A549 (cell line): ENCODE results near the gene PTPRN2. TPM values are rescaled to one million over a fixed set of nuclear protein-coding genes. Genes with fewer than 3 reads are reported as not detected.
A peak's percentile ranks its signal among the peaks of the same experiment; 100 is the strongest.

Experiments used
- ATAC-seq, 2 experiments: fragments of 200-7000 bp in 1 of 2; fragments of >200 bp in 1 of 2; cut with Nextera tagmentation in 1 of 2; cut with Tn5 transposase in 1 of 2; 3 replicates each; pipeline versions ENCODE4 v1.8.0 to v1.9.1; 2018 to 2020; ENCODE audit warnings: mild to moderate bottlenecking in 1 of 2, moderate library complexity in 1 of 2
- CTCF ChIA-PET: fragments of 300-600 bp; sonication (Branson Sonifier 250); formaldehyde crosslinking; extraction: SDS; loops from one replicate; lab custom pipeline; 2021; ENCODE audit warnings: antibody characterized with exemption, inconsistent platforms; lab: Yijun Ruan, JAX
- POLR2A ChIA-PET: fragments of 350-600 bp; formaldehyde crosslinking; extraction: SDS; loops from one replicate; lab custom pipeline; 2021; ENCODE audit warnings: antibody characterized with exemption, inconsistent platforms; lab: Yijun Ruan, JAX
- DNase-seq, 2 experiments: peaks; one replicate each; pipeline versions ENCODE4 v3.0.0 to v3.0.0-alpha.2; 2011 to 2016; ENCODE audit warnings: low read depth in 1 of 2, low spot score in 1 of 2
- FAIRE-seq: peaks from 2 replicates; lab custom pipeline; 2011; peaks lifted over from hg19 to GRCh38; lab: Jason Lieb, UNC
- H3K27ac ChIP-seq, 2 experiments: fragments of >200 bp; sonication (Bioruptor Twin); formaldehyde crosslinking; 3 replicates each; pipeline ENCODE4 v1.5.1; 2016 to 2017
- H3K4me1 ChIP-seq: fragments of >200 bp; sonication (Bioruptor Twin); formaldehyde crosslinking; 3 replicates; pipeline ENCODE4 v1.6.1; 2016
- H3K4me2 ChIP-seq: fragments of >200 bp; sonication (Bioruptor Twin); formaldehyde crosslinking; 3 replicates; pipeline ENCODE4 v1.6.1; 2016
- H3K4me3 ChIP-seq: fragments of >200 bp; sonication (Bioruptor Twin); formaldehyde crosslinking; 3 replicates; pipeline ENCODE4 v1.5.1; 2016
- H3K9me3 ChIP-seq: fragments of >200 bp; sonication (Bioruptor Twin); formaldehyde crosslinking; 3 replicates; pipeline ENCODE4 v1.6.1; 2016
- BHLHE40 ChIP-seq: IDR thresholded peaks from 2 replicates; pipeline ENCODE4 v1.6.1; 2012; ENCODE audit warnings: low read depth, low read length, inconsistent platforms
- CBX2 ChIP-seq: fragments of 200-600 bp; sonication (generic); IDR thresholded peaks from 2 replicates; pipeline ENCODE4 v1.6.1; 2016; ENCODE audit warnings: low read depth, mild to moderate bottlenecking, borderline replicate concordance
- CBX8 ChIP-seq: fragments of 200-600 bp; sonication (generic); IDR thresholded peaks from 2 replicates; pipeline ENCODE4 v1.6.1; 2016
- CHD4 ChIP-seq: fragments of 200-600 bp; sonication (generic); IDR thresholded peaks from 2 replicates; pipeline ENCODE4 v1.6.1; 2016; ENCODE audit warnings: antibody characterized with exemption, mild to moderate bottlenecking, borderline replicate concordance
- EHF ChIP-seq: fragments of 250-450 bp; sonication (Bioruptor Pico); IDR thresholded peaks from 2 replicates; pipeline ENCODE4 v1.5.0; 2020; ENCODE audit warnings: mild to moderate bottlenecking
- EHMT2 ChIP-seq: fragments of 200-600 bp; sonication (generic); IDR thresholded peaks from 2 replicates; pipeline ENCODE4 v1.6.1; 2016; ENCODE audit warnings: antibody characterized with exemption, low read depth, mild to moderate bottlenecking, moderate library complexity
- FOXS1 ChIP-seq: fragments of 250-450 bp; sonication (Bioruptor Pico); IDR thresholded peaks from 2 replicates; pipeline ENCODE4 v1.5.0; 2020; ENCODE audit warnings: mild to moderate bottlenecking, moderate library complexity
- GATA3 ChIP-seq: IDR thresholded peaks from 2 replicates; pipeline ENCODE4 v1.6.1; 2012; ENCODE audit warnings: borderline replicate concordance
- HDAC2 ChIP-seq: fragments of 200-600 bp; sonication (generic); IDR thresholded peaks from 2 replicates; pipeline ENCODE4 v1.6.1; 2016
- HES2 ChIP-seq: fragments of >200 bp; sonication (Bioruptor Twin); formaldehyde crosslinking; IDR thresholded peaks from 2 replicates; pipeline ENCODE4 v1.6.1; 2016
- HEYL ChIP-seq: fragments of 250-450 bp; sonication (Bioruptor Pico); IDR thresholded peaks from 2 replicates; pipeline ENCODE4 v1.8.0; 2021; ENCODE audit warnings: mild to moderate bottlenecking, moderate library complexity
- HOXB5 ChIP-seq: fragments of 250-450 bp; sonication (Bioruptor Pico); IDR thresholded peaks from 2 replicates; pipeline ENCODE4 v1.5.0; 2020; ENCODE audit warnings: mild to moderate bottlenecking, moderate library complexity
- KDM5A ChIP-seq: fragments of 200-600 bp; sonication (generic); IDR thresholded peaks from 2 replicates; pipeline ENCODE4 v1.6.1; 2016; ENCODE audit warnings: antibody characterized with exemption, mild to moderate bottlenecking
- MAFK ChIP-seq: fragments of 450-650 bp; IDR thresholded peaks from 2 replicates; pipeline ENCODE4 v1.6.1; 2014; ENCODE audit not compliant: partially characterized antibody
- RARB ChIP-seq: fragments of 250-450 bp; sonication (Bioruptor Pico); IDR thresholded peaks from 2 replicates; pipeline ENCODE4 v1.8.0; 2021; ENCODE audit warnings: mild to moderate bottlenecking, moderate library complexity
- RFX5 ChIP-seq: fragments of 450-650 bp; IDR thresholded peaks from 2 replicates; pipeline ENCODE4 v1.7.1; 2014; ENCODE audit warnings: antibody characterized with exemption, mild to moderate bottlenecking, moderate library complexity
- RNF2 ChIP-seq: fragments of 200-600 bp; sonication (generic); IDR thresholded peaks from 2 replicates; pipeline ENCODE4 v1.6.1; 2016; ENCODE audit warnings: low read depth, mild to moderate bottlenecking, antibody characterized with exemption, moderate library complexity, borderline replicate concordance
- ZC3H11A ChIP-seq: fragments of 450-650 bp; IDR thresholded peaks from 2 replicates; pipeline ENCODE4 v1.6.1; 2014; ENCODE audit warnings: antibody characterized with exemption, mild to moderate bottlenecking
- ZFP36 ChIP-seq: fragments of 450-650 bp; IDR thresholded peaks from 2 replicates; pipeline ENCODE4 v1.6.1; 2014; ENCODE audit warnings: borderline replicate concordance; ENCODE audit not compliant: partially characterized antibody
- ZNF302 ChIP-seq: fragments of 250-450 bp; sonication (Bioruptor Pico); IDR thresholded peaks from 2 replicates; pipeline ENCODE4 v1.9.0; 2021; ENCODE audit warnings: inconsistent platforms, mild to moderate bottlenecking, moderate library complexity
- WGBS: methylation state at CpG from one replicate; pipeline ENCODE4 v1.1.6; 2017; ENCODE audit errors: missing lambda C conversion rate; 5-methylcytosine and 5-hydroxymethylcytosine counted together
- polyA plus RNA-seq, 4 experiments: library from polyadenylated mRNA; depleted of rRNA in 3 of 4; stranded (reverse); fragments of >200 nt; fragmentation: RNase III in 1 of 4; extraction: RNeasy Plus Mini Kit Qiagen cat#74134 plus additional on column Dnase treatment in 1 of 4; gene quantifications; 2 replicates in 3 of 4; 3 replicates in 1 of 4; pipeline ENCODE4 v1.2.3, GENCODE V29; 2011 to 2017
- TF ChIP-seq, protein P1 (sequence below): fragments of 450-650 bp; IDR thresholded peaks from 2 replicates; pipeline ENCODE4 v1.6.1; 2014; ENCODE audit warnings: antibody characterized with exemption
- TF ChIP-seq, protein P2 (sequence below): fragments of >200 bp; sonication (Bioruptor Twin); formaldehyde crosslinking; IDR thresholded peaks from 3 replicates; pipeline ENCODE4 v1.5.1; 2016
- TF ChIP-seq, protein P3 (sequence below): fragments of 250-450 bp; sonication (Bioruptor Pico); IDR thresholded peaks from 2 replicates; pipeline ENCODE4 v1.5.0; 2021; ENCODE audit warnings: mild to moderate bottlenecking, moderate library complexity, borderline replicate concordance
- TF ChIP-seq, protein P4 (sequence below): fragments of >200 bp; sonication (Bioruptor Twin); formaldehyde crosslinking; IDR thresholded peaks from 3 replicates; pipeline ENCODE4 v1.6.1; 2016

Gene PTPRN2
- polyA plus RNA-seq, 2 of the 4 experiments (the other 2 are of a cell fraction) = 0.41 to 1.2 TPM

DNA sequence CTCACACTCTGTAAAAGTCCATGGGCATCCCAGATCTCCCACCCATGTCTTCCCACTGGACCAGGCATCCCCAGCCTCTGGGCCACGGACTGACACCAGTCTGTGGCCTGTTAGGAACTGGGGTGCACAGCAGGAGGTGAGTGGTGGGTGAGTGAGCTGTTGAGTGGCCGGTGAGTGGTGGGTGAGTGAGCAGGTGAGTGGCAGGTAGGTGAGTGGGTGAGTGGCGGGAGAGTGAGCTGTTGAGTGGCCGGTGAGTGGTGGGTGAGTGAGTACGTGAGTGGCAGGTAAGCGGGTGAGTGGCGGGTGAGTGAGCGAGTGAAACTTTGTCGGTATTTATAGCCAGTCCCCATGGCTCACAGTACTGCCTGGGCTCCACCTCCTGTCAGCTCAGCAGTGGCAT lies 779.6 kb downstream of the PTPRN2 start:
- Histone ChIP-seq H3K9me3 (peaks cover 11% of the 10 kb centered on the region; the same call in 1 of the 3 replicates), H3K27ac (no peak overlapping the region), H3K4me2 (no peak overlapping the region), H3K4me3 (no peak overlapping the region), H3K4me1 (no peaks in the 10 kb centered on the region)
- 80% methylated on average over 9 of the region's 9 CpGs for WGBS
- ATAC-seq (no peak), FAIRE-seq (no peak), DNase-seq (no peak)
- CTCF ChIA-PET = interaction anchor here (1.0 kb wide), 1 partner anchor 10 kb away, joined by 3 read pairs; no protein-coding TSS in a partner anchor
- no peak for TF ChIP-seq MAFK
- no peak for TF ChIP-seq HEYL (CRISPR knock-in tag)
- TF ChIP-seq BHLHE40 = no peak
- TF ChIP-seq CBX8 = no peak
- no peak for TF ChIP-seq GATA3
- TF ChIP-seq, protein P1, sequence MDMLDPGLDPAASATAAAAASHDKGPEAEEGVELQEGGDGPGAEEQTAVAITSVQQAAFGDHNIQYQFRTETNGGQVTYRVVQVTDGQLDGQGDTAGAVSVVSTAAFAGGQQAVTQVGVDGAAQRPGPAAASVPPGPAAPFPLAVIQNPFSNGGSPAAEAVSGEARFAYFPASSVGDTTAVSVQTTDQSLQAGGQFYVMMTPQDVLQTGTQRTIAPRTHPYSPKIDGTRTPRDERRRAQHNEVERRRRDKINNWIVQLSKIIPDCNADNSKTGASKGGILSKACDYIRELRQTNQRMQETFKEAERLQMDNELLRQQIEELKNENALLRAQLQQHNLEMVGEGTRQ = no peak
- no peak for TF ChIP-seq FOXS1
- no peak for TF ChIP-seq KDM5A
- no peak for TF ChIP-seq EHF (CRISPR knock-in tag)
- TF ChIP-seq RNF2 = no peak
- TF ChIP-seq, protein P2, sequence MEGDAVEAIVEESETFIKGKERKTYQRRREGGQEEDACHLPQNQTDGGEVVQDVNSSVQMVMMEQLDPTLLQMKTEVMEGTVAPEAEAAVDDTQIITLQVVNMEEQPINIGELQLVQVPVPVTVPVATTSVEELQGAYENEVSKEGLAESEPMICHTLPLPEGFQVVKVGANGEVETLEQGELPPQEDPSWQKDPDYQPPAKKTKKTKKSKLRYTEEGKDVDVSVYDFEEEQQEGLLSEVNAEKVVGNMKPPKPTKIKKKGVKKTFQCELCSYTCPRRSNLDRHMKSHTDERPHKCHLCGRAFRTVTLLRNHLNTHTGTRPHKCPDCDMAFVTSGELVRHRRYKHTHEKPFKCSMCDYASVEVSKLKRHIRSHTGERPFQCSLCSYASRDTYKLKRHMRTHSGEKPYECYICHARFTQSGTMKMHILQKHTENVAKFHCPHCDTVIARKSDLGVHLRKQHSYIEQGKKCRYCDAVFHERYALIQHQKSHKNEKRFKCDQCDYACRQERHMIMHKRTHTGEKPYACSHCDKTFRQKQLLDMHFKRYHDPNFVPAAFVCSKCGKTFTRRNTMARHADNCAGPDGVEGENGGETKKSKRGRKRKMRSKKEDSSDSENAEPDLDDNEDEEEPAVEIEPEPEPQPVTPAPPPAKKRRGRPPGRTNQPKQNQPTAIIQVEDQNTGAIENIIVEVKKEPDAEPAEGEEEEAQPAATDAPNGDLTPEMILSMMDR = no peak
- TF ChIP-seq RARB = no peak
- no peak for TF ChIP-seq HOXB5
- TF ChIP-seq ZC3H11A = no peak
- TF ChIP-seq EHMT2 = no peak
- no peak for TF ChIP-seq CBX2
- POLR2A ChIA-PET = no interaction called here

- Histone ChIP-seq H3K9me3 (peaks cover 11% of the 10 kb centered on the region; the same call in 1 of the 3 replicates), H3K4me3 (no peak overlapping the region), H3K27ac (no peak overlapping the region), H3K4me2 (no peak overlapping the region), H3K4me1 (no peaks in the 10 kb centered on the region)
- 9% methylated on average over 3 of the region's 4 CpGs for WGBS
- FAIRE-seq (no peak), ATAC-seq (peak; percentile 47 to 78; a peak in 4 of 6 replicates), DNase-seq (peak in 1 of 2 experiments; percentile 32)
- ChIA-PET POLR2A (no interaction called here), CTCF (interaction anchor here (1.0 kb wide), 1 partner anchor 11 kb away, joined by 3 read pairs; no protein-coding TSS in a partner anchor)
- no peak for TF ChIP-seq CBX2
- TF ChIP-seq FOXS1 = no peak
- no peak for TF ChIP-seq ZFP36
- TF ChIP-seq, protein P3, sequence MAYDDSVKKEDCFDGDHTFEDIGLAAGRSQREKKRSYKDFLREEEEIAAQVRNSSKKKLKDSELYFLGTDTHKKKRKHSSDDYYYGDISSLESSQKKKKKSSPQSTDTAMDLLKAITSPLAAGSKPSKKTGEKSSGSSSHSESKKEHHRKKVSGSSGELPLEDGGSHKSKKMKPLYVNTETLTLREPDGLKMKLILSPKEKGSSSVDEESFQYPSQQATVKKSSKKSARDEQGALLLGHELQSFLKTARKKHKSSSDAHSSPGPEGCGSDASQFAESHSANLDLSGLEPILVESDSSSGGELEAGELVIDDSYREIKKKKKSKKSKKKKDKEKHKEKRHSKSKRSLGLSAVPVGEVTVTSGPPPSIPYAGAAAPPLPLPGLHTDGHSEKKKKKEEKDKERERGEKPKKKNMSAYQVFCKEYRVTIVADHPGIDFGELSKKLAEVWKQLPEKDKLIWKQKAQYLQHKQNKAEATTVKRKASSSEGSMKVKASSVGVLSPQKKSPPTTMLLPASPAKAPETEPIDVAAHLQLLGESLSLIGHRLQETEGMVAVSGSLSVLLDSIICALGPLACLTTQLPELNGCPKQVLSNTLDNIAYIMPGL (CRISPR knock-in tag) = no peak
- TF ChIP-seq HDAC2 = no peak
- no peak for TF ChIP-seq HES2
- TF ChIP-seq MAFK = no peak
- no peak for TF ChIP-seq RFX5
- TF ChIP-seq CHD4 = no peak
- no peak for TF ChIP-seq ZNF302 (CRISPR knock-in tag)
- TF ChIP-seq, protein P4, sequence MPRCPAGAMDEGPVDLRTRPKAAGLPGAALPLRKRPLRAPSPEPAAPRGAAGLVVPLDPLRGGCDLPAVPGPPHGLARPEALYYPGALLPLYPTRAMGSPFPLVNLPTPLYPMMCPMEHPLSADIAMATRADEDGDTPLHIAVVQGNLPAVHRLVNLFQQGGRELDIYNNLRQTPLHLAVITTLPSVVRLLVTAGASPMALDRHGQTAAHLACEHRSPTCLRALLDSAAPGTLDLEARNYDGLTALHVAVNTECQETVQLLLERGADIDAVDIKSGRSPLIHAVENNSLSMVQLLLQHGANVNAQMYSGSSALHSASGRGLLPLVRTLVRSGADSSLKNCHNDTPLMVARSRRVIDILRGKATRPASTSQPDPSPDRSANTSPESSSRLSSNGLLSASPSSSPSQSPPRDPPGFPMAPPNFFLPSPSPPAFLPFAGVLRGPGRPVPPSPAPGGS = no peak
These were observed 780.1 kb downstream of the PTPRN2 start for GRCh38 chr7:157807510-157807909.
